Prostate gland (tissue), 2 donors: ENCODE data around the gene PITPNC1. TPM values are rescaled to one million over a fixed set of nuclear protein-coding genes. Genes with fewer than 3 reads are reported as not detected.
A peak's percentile ranks its signal among the peaks of the same experiment; 100 is the strongest.

Experiments
- DNase-seq: peaks from one replicate; pipeline ENCODE4 v3.0.0-alpha.2; 2019; ENCODE audit warnings: low spot score
- H3K27ac ChIP-seq, 2 donors: fragments of 200-600 bp; sonication (generic); 2 replicates each; pipeline ENCODE4 v1.5.1; 2017 to 2019
- H3K27me3 ChIP-seq: fragments of 200-600 bp; sonication (generic); replicated peaks from 2 replicates; pipeline ENCODE4 v1.5.1; 2019; ENCODE audit not compliant: insufficient read depth
- H3K36me3 ChIP-seq, 2 donors: fragments of 200-600 bp; sonication (generic); 1 replicate in 1 of 2; 2 replicates in 1 of 2; pipeline versions ENCODE4 v1.5.1 to v1.8.1; 2017 to 2019
- H3K4me1 ChIP-seq: fragments of 200-600 bp; sonication (generic); replicated peaks from 2 replicates; pipeline ENCODE4 v1.5.1; 2019
- H3K4me3 ChIP-seq, 2 donors: fragments of 200-600 bp; sonication (generic); 2 replicates each; pipeline ENCODE4 v1.5.1; 2017 to 2019
- H3K9me3 ChIP-seq: fragments of 200-600 bp; sonication (generic); 2 replicates; pipeline ENCODE4 v1.5.1; 2017
- POLR2A ChIP-seq: fragments of 450-650 bp; IDR thresholded peaks from one replicate; pipeline ENCODE4 v1.6.1; 2016; ENCODE audit warnings: antibody characterized with exemption, mild to moderate bottlenecking
- POLR2AphosphoS5 ChIP-seq: sonication (generic); formaldehyde crosslinking; IDR thresholded peaks from one replicate; pipeline ENCODE4 v1.6.1; 2017; ENCODE audit warnings: antibody characterized with exemption
- WGBS: methylation state at CpG from one replicate; pipeline ENCODE4 v1.1.5; 2018; 5-methylcytosine and 5-hydroxymethylcytosine counted together
- intact Hi-C: fragments of 100-400 bp; cut with DNase I; formaldehyde crosslinking; loops from one replicate; pipeline ENCODE4 v1.14.2; 2022
- total RNA-seq, 2 donors: library from RNA; depleted of rRNA; stranded (reverse); fragments of >200 nt; gene quantifications; one replicate each; pipeline ENCODE4 v1.1.0, GENCODE V29; 2016
- TF ChIP-seq, protein P1 (sequence below), 4 experiments: fragments of 200-600 bp in 2 of 4; fragments of 450-650 bp in 2 of 4; sonication (generic) in 2 of 4; IDR thresholded peaks; 1 replicate in 3 of 4; 2 replicates in 1 of 4; pipeline ENCODE4 v1.5.1; 2016 to 2019; ENCODE audit warnings: antibody characterized with exemption in 4 of 4, mild to moderate bottlenecking in 2 of 4, moderate library complexity in 2 of 4

Gene PITPNC1
- total RNA-seq, 2 donors from 2014 or later, result 10.1 to 12.9 TPM

DNA sequence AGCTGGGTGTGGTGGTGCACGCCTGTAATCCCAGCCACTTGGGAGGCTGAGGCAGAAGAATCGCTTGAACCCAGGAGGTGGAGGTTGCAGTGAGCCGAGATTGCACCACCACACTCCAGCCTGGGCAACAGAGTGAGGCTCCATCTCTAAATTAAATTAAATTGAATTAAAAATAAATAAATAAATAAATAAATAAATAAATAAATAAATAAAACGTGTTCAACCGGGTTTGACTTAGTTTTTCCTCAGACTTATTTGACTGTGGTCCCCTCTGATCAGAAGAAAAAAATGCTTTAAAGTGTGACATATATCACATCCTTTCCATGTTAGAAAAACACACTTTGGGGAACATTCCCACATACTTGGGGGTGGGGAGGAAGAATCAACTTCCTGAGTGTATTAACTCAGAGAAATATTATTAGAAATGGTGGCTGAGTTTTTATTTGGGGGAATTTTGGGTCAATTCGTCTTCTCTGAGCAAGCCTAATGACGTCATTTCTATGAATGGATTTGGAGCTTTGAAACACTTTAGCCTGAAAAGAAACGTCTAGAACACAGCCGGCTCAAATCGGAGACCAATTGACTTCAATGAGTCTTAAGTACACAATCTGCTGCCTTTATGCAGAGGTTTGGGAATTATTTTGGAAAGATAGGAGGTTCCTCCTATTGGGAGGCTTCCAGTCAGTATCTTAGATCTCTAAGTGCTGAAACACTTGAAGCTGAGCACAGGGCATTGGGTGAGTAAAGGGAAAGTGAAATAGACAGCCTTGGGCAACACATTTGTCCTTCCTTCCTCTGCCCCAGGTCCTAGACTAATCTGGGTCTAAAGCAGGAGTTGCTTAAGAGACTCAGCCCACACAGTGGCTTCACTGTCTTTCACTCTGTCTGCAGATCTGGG is 132.6 kb downstream of the PITPNC1 start:
- WGBS, result 55% methylated on average over 10 of the region's 10 CpGs
- no peak for DNase-seq
- intact Hi-C loops, result no loop called here
- Histone ChIP-seq H3K4me1 (peaks cover 3% of the 10 kb centered on the region), H3K27me3 (no peaks in the 10 kb centered on the region), H3K36me3 (no peaks in the 10 kb centered on the region), H3K4me3 (no peak overlapping the region), H3K9me3 (no peaks in the 10 kb centered on the region), H3K27ac (no peak overlapping the region)
- TF ChIP-seq POLR2A, result no peak
- no peak for TF ChIP-seq POLR2AphosphoS5
- TF ChIP-seq, protein P1, sequence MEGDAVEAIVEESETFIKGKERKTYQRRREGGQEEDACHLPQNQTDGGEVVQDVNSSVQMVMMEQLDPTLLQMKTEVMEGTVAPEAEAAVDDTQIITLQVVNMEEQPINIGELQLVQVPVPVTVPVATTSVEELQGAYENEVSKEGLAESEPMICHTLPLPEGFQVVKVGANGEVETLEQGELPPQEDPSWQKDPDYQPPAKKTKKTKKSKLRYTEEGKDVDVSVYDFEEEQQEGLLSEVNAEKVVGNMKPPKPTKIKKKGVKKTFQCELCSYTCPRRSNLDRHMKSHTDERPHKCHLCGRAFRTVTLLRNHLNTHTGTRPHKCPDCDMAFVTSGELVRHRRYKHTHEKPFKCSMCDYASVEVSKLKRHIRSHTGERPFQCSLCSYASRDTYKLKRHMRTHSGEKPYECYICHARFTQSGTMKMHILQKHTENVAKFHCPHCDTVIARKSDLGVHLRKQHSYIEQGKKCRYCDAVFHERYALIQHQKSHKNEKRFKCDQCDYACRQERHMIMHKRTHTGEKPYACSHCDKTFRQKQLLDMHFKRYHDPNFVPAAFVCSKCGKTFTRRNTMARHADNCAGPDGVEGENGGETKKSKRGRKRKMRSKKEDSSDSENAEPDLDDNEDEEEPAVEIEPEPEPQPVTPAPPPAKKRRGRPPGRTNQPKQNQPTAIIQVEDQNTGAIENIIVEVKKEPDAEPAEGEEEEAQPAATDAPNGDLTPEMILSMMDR (IDR thresholded peaks at IDR 0.05), result no peak

DNA sequence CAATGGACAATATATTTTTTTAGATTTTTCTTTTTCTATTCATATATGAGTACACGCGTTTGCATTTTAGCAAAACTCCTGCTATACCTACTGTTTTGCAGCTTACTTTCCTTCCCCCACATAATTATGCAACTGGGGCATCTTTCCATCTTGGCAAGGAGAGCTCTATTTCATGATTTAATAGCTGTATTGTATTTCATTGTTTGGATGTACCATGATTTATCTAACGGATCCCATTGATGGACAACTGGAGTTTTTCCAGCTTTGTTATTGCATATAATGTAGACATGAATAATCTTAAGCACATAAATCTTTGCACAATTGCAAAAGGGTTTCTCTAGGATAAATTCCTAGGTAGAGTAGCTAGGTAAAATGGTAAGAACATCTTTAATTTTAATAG is 133.9 kb downstream of the PITPNC1 start:
- H3K9me3 ChIP-seq, result no peaks in the 10 kb centered on the region
- peak; percentile 43 for DNase-seq
- H3K36me3 ChIP-seq, result no peaks in the 10 kb centered on the region
- WGBS, result 36% methylated on average over 3 of the region's 3 CpGs
- H3K4me1 ChIP-seq, result peaks cover 3% of the 10 kb centered on the region
- peak; percentile 76 for TF ChIP-seq POLR2AphosphoS5
- TF ChIP-seq, protein P1 (IDR thresholded peaks at IDR 0.05), result no peak
- H3K27ac ChIP-seq, result no peak overlapping the region
- intact Hi-C loops, result no loop called here
- H3K4me3 ChIP-seq, result no peak overlapping the region
- H3K27me3 ChIP-seq, result no peaks in the 10 kb centered on the region

- WGBS, result 98% methylated on average over 2 of the region's 2 CpGs
- no peak overlapping the region for H3K27ac ChIP-seq
- no peaks in the 10 kb centered on the region for H3K36me3 ChIP-seq
- H3K4me3 ChIP-seq, result no peak overlapping the region
- no peaks in the 10 kb centered on the region for H3K9me3 ChIP-seq
- intact Hi-C loops, result no loop called here
- no peak for DNase-seq
- H3K4me1 ChIP-seq, result peaks cover 3% of the 10 kb centered on the region
- no peaks in the 10 kb centered on the region for H3K27me3 ChIP-seq
- TF ChIP-seq POLR2AphosphoS5 (no peak), POLR2A (no peak)
- TF ChIP-seq, protein P1 (IDR thresholded peaks at IDR 0.05), result no peak
Observed at GRCh38 chr17:67511804-67512203, 134.7 kb downstream of the PITPNC1 start.

DNA sequence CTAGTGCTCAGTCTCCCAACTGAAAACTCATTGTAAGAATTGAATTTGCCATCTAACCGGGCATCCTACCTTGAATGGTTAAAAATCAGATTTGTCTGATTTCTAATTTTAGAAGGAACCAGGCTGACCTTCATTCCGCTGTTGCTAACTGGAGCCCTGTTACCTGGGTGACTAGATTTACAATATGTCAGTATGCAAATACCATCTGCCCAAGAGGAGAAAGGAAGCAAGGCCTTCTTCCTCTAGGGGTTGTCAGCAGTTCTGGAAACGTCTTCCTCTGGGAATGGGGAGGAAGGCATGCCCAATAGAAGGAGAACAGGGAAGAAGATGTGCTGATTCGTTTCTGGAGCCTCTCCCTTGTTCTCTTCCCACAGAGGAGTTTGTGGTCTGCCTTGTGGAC is 137.9 kb downstream of the PITPNC1 start:
- Histone ChIP-seq H3K27ac (no peak overlapping the region), H3K4me1 (peaks cover 3% of the 10 kb centered on the region), H3K9me3 (no peaks in the 10 kb centered on the region), H3K27me3 (no peaks in the 10 kb centered on the region), H3K36me3 (no peaks in the 10 kb centered on the region), H3K4me3 (no peak overlapping the region)
- no peak for TF ChIP-seq POLR2A
- TF ChIP-seq, protein P1 (IDR thresholded peaks at IDR 0.05), result no peak
- no peak for TF ChIP-seq POLR2AphosphoS5
- 33% methylated on average over 4 of the region's 4 CpGs for WGBS
- intact Hi-C loops, result no loop called here
- no peak for DNase-seq
